H9 (cell line): ENCODE measurements around the gene PDZD2. TPM values are rescaled to one million over a fixed set of nuclear protein-coding genes. Genes with fewer than 3 reads are reported as not detected.
"Not testable (repeated sequence)": the region's sequence is repeated elsewhere in the genome, so short reads cannot be mapped to it uniquely, and the experiment has no call there.

ENCODE experiments used
- DNase-seq: peaks from one replicate; pipeline ENCODE4 v3.0.0-alpha.2; 2017
- H2AFZ ChIP-seq: one replicate; pipeline ENCODE4 v1.6.1; 2013; ENCODE audit warnings: mild to moderate bottlenecking, low read length, control low read depth, moderate library complexity
- H2AK5ac ChIP-seq: 2 replicates; pipeline ENCODE4 v1.6.1; 2013; ENCODE audit warnings: low read length, control low read depth, mixed read lengths; ENCODE audit not compliant: insufficient read length
- H2BK120ac ChIP-seq: one replicate; pipeline ENCODE4 v1.6.1; 2013; ENCODE audit warnings: low read depth, mild to moderate bottlenecking, low read length, control low read depth, inconsistent platforms; ENCODE audit not compliant: poor library complexity, severe bottlenecking
- H2BK12ac ChIP-seq: 2 replicates; pipeline ENCODE4 v1.6.1; 2013; ENCODE audit warnings: low read length, control low read depth, mixed read lengths, low read depth; ENCODE audit not compliant: insufficient read length
- H2BK15ac ChIP-seq: 2 replicates; pipeline ENCODE4 v1.6.1; 2013; ENCODE audit warnings: low read depth, low read length, control low read depth
- H2BK20ac ChIP-seq: one replicate; pipeline ENCODE4 v1.6.1; 2013; ENCODE audit warnings: low read depth, mild to moderate bottlenecking, low read length, control low read depth, inconsistent platforms; ENCODE audit not compliant: poor library complexity, severe bottlenecking
- H2BK5ac ChIP-seq: 2 replicates; pipeline ENCODE4 v1.6.1; 2013; ENCODE audit warnings: low read length, control low read depth, mixed read lengths; ENCODE audit not compliant: insufficient read length
- H3K14ac ChIP-seq: 2 replicates; pipeline ENCODE4 v1.6.1; 2013; ENCODE audit warnings: low read length, control low read depth; ENCODE audit not compliant: insufficient read depth
- H3K18ac ChIP-seq: 2 replicates; pipeline ENCODE4 v1.6.1; 2013; ENCODE audit warnings: low read depth, mild to moderate bottlenecking, mixed read lengths, low read length, control low read depth; ENCODE audit not compliant: insufficient read length
- H3K23ac ChIP-seq: 2 replicates; pipeline ENCODE4 v1.6.1; 2013; ENCODE audit warnings: low read length, control low read depth, mixed read lengths, low read depth; ENCODE audit not compliant: insufficient read length
- H3K23me2 ChIP-seq: 2 replicates; pipeline ENCODE4 v1.6.1; 2013; ENCODE audit warnings: low read depth, mild to moderate bottlenecking, mixed read lengths, low read length, control low read depth; ENCODE audit not compliant: insufficient read length, poor library complexity, severe bottlenecking
- H3K27ac ChIP-seq: 2 replicates; pipeline ENCODE4 v1.5.1; 2013; ENCODE audit warnings: low read length, control low read depth, mixed read lengths, low read depth; ENCODE audit not compliant: insufficient read length
- H3K27me3 ChIP-seq: 2 replicates; pipeline ENCODE4 v1.6.1; 2013; ENCODE audit warnings: low read length, control low read depth, inconsistent platforms; ENCODE audit not compliant: insufficient read depth
- H3K4ac ChIP-seq: 2 replicates; pipeline ENCODE4 v1.6.1; 2013; ENCODE audit warnings: low read depth, mild to moderate bottlenecking, control low read depth, inconsistent platforms, low read length, moderate library complexity
- H3K4me1 ChIP-seq: 2 replicates; pipeline ENCODE4 v1.6.1; 2013; ENCODE audit warnings: low read length, control low read depth, inconsistent platforms; ENCODE audit not compliant: insufficient read depth
- H3K4me2 ChIP-seq: 2 replicates; pipeline ENCODE4 v1.6.1; 2013; ENCODE audit warnings: low read length, control low read depth, mixed read lengths; ENCODE audit not compliant: insufficient read length, insufficient read depth
- H3K56ac ChIP-seq: 2 replicates; pipeline ENCODE4 v1.6.1; 2013; ENCODE audit warnings: low read depth, mild to moderate bottlenecking, mixed read lengths, low read length, control low read depth; ENCODE audit not compliant: insufficient read length
- H3K79me1 ChIP-seq: 2 replicates; pipeline ENCODE4 v1.6.1; 2013; ENCODE audit warnings: low read depth, mild to moderate bottlenecking, moderate library complexity, low read length, control low read depth, inconsistent platforms; ENCODE audit not compliant: insufficient read depth, poor library complexity, severe bottlenecking
- H3K79me2 ChIP-seq: 2 replicates; pipeline ENCODE4 v1.6.1; 2013; ENCODE audit warnings: low read length, control low read depth, inconsistent platforms; ENCODE audit not compliant: insufficient read depth
- H3K9ac ChIP-seq: 2 replicates; pipeline ENCODE4 v1.6.1; 2013; ENCODE audit warnings: low read length, control low read depth, mixed read lengths; ENCODE audit not compliant: insufficient read length; ENCODE audit errors: extremely low read depth
- H3K9me3 ChIP-seq: one replicate; pipeline ENCODE4 v1.6.1; 2013; ENCODE audit warnings: low read depth, low read length, inconsistent platforms; ENCODE audit not compliant: control insufficient read depth
- H3T11ph ChIP-seq: one replicate; pipeline ENCODE4 v1.6.1; 2013; ENCODE audit warnings: mild to moderate bottlenecking, low read length, control low read depth, inconsistent platforms
- H4K20me1 ChIP-seq: one replicate; pipeline ENCODE4 v1.6.1; 2013; ENCODE audit not compliant: control insufficient read depth, insufficient read length, insufficient read depth
- H4K5ac ChIP-seq: 2 replicates; pipeline ENCODE4 v1.6.1; 2013; ENCODE audit warnings: low read depth, mild to moderate bottlenecking, mixed read lengths, low read length, control low read depth; ENCODE audit not compliant: insufficient read length
- H4K8ac ChIP-seq: replicated peaks from 2 replicates; pipeline ENCODE4 v1.6.1; 2013; ENCODE audit warnings: low read length, control low read depth, mixed read lengths, low read depth; ENCODE audit not compliant: insufficient read length
- H4K91ac ChIP-seq: 2 replicates; pipeline ENCODE4 v1.6.1; 2013; ENCODE audit warnings: low read depth, mild to moderate bottlenecking, moderate library complexity, mixed read lengths, low read length, control low read depth; ENCODE audit not compliant: insufficient read length
- H3K27ac Mint-ChIP-seq, 3 experiments: 2 replicates in 2 of 3; 3 replicates in 1 of 3; pipeline ENCODE4 v1.8.0; 2020 to 2021; ENCODE audit warnings: mixed read lengths in 3 of 3, mild to moderate bottlenecking in 1 of 3, moderate library complexity in 1 of 3
- H3K27me3 Mint-ChIP-seq: 2 replicates; pipeline ENCODE4 v1.8.0; 2021; ENCODE audit warnings: low read depth, mild to moderate bottlenecking, moderate library complexity, mixed read lengths
- H3K36me3 Mint-ChIP-seq, 3 experiments: 2 replicates in 2 of 3; 3 replicates in 1 of 3; pipeline ENCODE4 v1.8.0; 2020 to 2021; ENCODE audit warnings: low read depth in 3 of 3, mixed read lengths in 3 of 3; ENCODE audit not compliant: insufficient read depth in 1 of 3
- H3K4me1 Mint-ChIP-seq, 2 experiments: 2 replicates each; pipeline ENCODE4 v1.8.0; 2020; ENCODE audit warnings: mixed read lengths in 2 of 2
- H3K4me3 Mint-ChIP-seq, 2 experiments: 2 replicates in 1 of 2; 3 replicates in 1 of 2; pipeline ENCODE4 v1.8.0; 2020 to 2021; ENCODE audit warnings: mild to moderate bottlenecking in 2 of 2, mixed read lengths in 2 of 2, moderate library complexity in 1 of 2
- H3K9me3 Mint-ChIP-seq, 2 experiments: 2 replicates in 1 of 2; 3 replicates in 1 of 2; pipeline ENCODE4 v1.8.0; 2020; ENCODE audit warnings: mild to moderate bottlenecking in 2 of 2, mixed read lengths in 2 of 2, moderate library complexity in 1 of 2
- CTCF ChIP-seq: fragments of 200-600 bp; sonication (generic); conservative IDR thresholded peaks from 3 replicates; pipeline ENCODE4 v1.8.0; 2021; ENCODE audit warnings: antibody characterized with exemption, mild to moderate bottlenecking
- WGBS: extraction: QIAGEN DNeasy Blood & Tissue Kit; methylation state at CpG from one replicate; pipeline ENCODE4 v1.1.7; 2013; ENCODE audit warnings: missing lambda C conversion rate, low lambda C conversion rate, mixed read lengths; ENCODE audit not compliant: insufficient read length; ENCODE audit errors: extremely low coverage; 5-methylcytosine and 5-hydroxymethylcytosine counted together
- total RNA-seq: library from RNA; stranded (reverse); gene quantifications from 2 replicates; pipeline ENCODE4 v1.2.1, GENCODE V29; 2021

Gene PDZD2
- total RNA-seq, 1 experiment from 2014 or later = 9.9 TPM

- H2AK5ac ChIP-seq = no peak overlapping the region
- no peaks in the 10 kb centered on the region; the same call in 1 of the 2 replicates for H3K27me3 ChIP-seq
- no peak overlapping the region for H3K9ac ChIP-seq
- no peak overlapping the region for H3K14ac ChIP-seq
- H3K4me1 ChIP-seq = peaks cover 5% of the 10 kb centered on the region; the same call in 1 of the 2 replicates
- H3K23me2 ChIP-seq = no peaks in the 10 kb centered on the region
- H3K18ac ChIP-seq = no peak overlapping the region
- peaks cover 8 to 25% (median 10%) of the 10 kb centered on the region in 3 experiments for H3K36me3 Mint-ChIP-seq
- no peak overlapping the region for H4K8ac ChIP-seq
- no peak overlapping the region for H3K27ac Mint-ChIP-seq
- WGBS = no CpG with 5 or more reads among the region's 2 CpGs
- H4K20me1 ChIP-seq = no peaks in the 10 kb centered on the region
- no peak for DNase-seq
- no peak overlapping the region for H2BK12ac ChIP-seq
- no peak overlapping the region for H3K23ac ChIP-seq
- H4K91ac ChIP-seq = no peak overlapping the region
- H2AFZ ChIP-seq = no peak overlapping the region
- H3T11ph ChIP-seq = no peak overlapping the region
- no peak overlapping the region for H3K27ac ChIP-seq
- no peak overlapping the region for H3K56ac ChIP-seq
- H4K5ac ChIP-seq = no peak overlapping the region
- no peak overlapping the region for H3K4me2 ChIP-seq
- H2BK5ac ChIP-seq = no peak overlapping the region
- no peak overlapping the region for H2BK20ac ChIP-seq
- H3K9me3 Mint-ChIP-seq = peaks cover 14 to 20% of the 10 kb centered on the region in 2 experiments
- H3K4ac ChIP-seq = no peak overlapping the region
- no peaks in the 10 kb centered on the region for H3K79me2 ChIP-seq
- peaks cover 8% of the 10 kb centered on the region for H3K9me3 ChIP-seq
- H2BK15ac ChIP-seq = no peak overlapping the region
- H3K27me3 Mint-ChIP-seq = no peaks in the 10 kb centered on the region
- H3K79me1 ChIP-seq = no peaks in the 10 kb centered on the region
- H2BK120ac ChIP-seq = no peak overlapping the region
- H3K4me3 Mint-ChIP-seq = no peak overlapping the region
- H3K4me1 Mint-ChIP-seq = peaks cover 32 to 34% of the 10 kb centered on the region in 2 experiments
- no peak for TF ChIP-seq CTCF
Observed at GRCh38 chr5:31771500-31771899, 132.6 kb downstream of the PDZD2 start.

- Mint-ChIP-seq H3K9me3 (peaks cover 25 to 40% of the 10 kb centered on the region in 2 experiments), H3K36me3 (peaks cover 11 to 36% (median 16%) of the 10 kb centered on the region in 3 experiments)
- H3K9ac ChIP-seq, H2BK15ac ChIP-seq, H3K79me1 ChIP-seq, H3K56ac ChIP-seq, H4K8ac ChIP-seq, H2BK5ac ChIP-seq, H3K18ac ChIP-seq, DNase-seq, H3K27me3 Mint-ChIP-seq, H3K23me2 ChIP-seq, H2BK12ac ChIP-seq, H3T11ph ChIP-seq, H3K27me3 ChIP-seq, H3K4me1 Mint-ChIP-seq, H3K27ac Mint-ChIP-seq, H4K5ac ChIP-seq, H3K4ac ChIP-seq, H3K4me2 ChIP-seq, H3K4me3 Mint-ChIP-seq, H4K91ac ChIP-seq, H2BK120ac ChIP-seq, H3K23ac ChIP-seq, H3K27ac ChIP-seq, H4K20me1 ChIP-seq, H2BK20ac ChIP-seq, H3K79me2 ChIP-seq, H2AFZ ChIP-seq, H3K14ac ChIP-seq, H3K4me1 ChIP-seq, H2AK5ac ChIP-seq: not testable (repeated sequence)
- H3K9me3 ChIP-seq = peaks cover 11% of the 10 kb centered on the region
- no CpG with 5 or more reads among the region's 6 CpGs for WGBS
Observed at GRCh38 chr5:31776294-31776693, 137.4 kb downstream of the PDZD2 start.
